Measurements from ENCODE around the gene LSR. TPM values are rescaled to one million over a fixed set of nuclear protein-coding genes. Genes with fewer than 3 reads are reported as not detected.
"Not testable (repeated sequence)": the region's sequence is repeated elsewhere in the genome, so short reads cannot be mapped to it uniquely, and the experiment has no call there.

LSR gene
- total RNA-seq, 8 experiments from 2014 or later, result 1.1 to 8.6 (median 2.6) TPM

DNA sequence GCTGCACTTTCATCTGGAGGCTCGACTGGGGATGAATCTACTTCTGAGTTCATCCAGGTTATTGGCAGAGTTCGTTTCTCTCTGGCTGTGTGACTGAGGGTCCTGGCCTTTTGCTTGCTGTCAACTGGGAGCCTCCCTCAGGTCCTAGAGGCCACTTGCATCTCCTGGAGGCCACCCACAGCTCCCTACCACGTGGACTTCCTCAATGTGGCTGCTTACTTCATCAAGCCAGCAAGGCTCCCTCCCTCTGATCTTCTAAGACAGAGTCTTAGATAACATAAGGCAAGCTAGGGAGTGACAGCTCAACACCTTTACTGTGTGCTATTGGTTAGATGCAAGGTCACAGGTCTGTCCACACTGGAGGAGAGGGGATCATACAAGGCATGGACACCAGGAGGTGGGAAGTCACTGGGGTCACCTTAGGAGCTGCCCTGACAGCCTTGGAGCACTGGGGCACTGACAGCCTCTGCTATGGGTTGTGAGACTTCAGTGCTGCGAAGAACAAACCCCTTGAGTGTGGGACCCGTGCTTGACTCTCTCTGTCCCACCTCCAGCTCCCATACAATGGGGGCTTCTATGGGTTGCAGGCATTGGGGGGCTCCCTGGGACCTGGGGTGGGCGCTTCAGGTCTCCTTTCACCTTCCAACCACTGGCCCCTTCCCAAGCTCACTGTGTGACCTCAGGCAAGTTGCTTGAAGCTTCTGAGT lies 25.6 kb upstream of the LSR start:
- in situ Hi-C loops (cut with MboI; ENCODE audit: low pct_unique_long_range_greater_than_20kb in 2 of 9, low sequenced_read_pairs in 9 of 9, unreplicated experiment in 9 of 9), result no loop called here
- Histone ChIP-seq H3K27ac (no peak overlapping the region), H3K4me1 (replicated peaks in 1 of 2) (peaks cover 0 to 4% of the 10 kb centered on the region in 2 donors), H3K4me3 (no peak overlapping the region)
- no peak for ATAC-seq (replicated peaks in 6 of 8)
- 40 to 88% (median 51%) methylated on average over 1 to 3 of the region's 6 CpGs; no CpG with 5 or more reads in 5 of the 10 experiments for WGBS, 10 experiments

DNA sequence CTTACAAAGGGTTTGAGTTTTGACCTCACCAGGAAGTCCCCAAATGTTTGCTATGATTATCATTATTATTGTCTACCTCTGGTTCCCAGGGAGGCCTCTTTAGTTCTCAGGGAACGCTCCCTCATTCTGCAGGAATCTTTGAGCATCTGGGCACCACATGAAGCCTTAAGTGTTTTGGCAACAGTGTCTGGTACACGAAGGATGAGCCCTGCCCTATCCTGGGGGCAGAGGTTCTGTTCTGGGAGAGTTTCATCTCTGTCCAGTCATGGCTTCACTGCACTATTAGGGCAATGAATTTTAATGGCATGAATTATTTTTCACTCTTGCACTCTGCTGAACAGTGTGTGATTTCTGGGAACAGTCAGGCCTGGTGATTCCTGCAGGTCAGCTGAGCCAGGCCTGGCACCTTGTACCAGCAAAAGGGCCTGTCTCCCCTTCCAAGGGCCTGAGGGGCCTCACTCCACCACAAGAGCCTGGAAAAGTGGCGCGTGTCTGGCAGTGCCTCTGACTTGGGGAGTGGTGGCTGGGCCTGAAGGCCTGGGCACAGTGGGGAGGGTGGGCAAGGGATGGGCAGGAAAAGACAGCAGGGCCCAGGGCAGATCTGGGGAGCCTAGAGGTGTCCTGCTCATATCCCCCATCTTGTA lies 24.8 kb upstream of the LSR start:
- ATAC-seq (replicated peaks in 6 of 8), result peak in 3 of 8 experiments; percentile 84 to 92 (median 89)
- no peak overlapping the region for H3K4me3 ChIP-seq
- no peak overlapping the region for H3K27ac ChIP-seq
- peaks cover 0 to 10% of the 10 kb centered on the region in 2 donors for H3K4me1 ChIP-seq (replicated peaks in 1 of 2)
- 0 to 81% (median 40%) methylated on average over 1 to 3 of the region's 4 CpGs; no CpG with 5 or more reads in 6 of the 10 experiments for WGBS, 10 experiments
- in situ Hi-C loops (cut with MboI; ENCODE audit: low pct_unique_long_range_greater_than_20kb in 2 of 9, low sequenced_read_pairs in 9 of 9, unreplicated experiment in 9 of 9), result no loop called here

DNA sequence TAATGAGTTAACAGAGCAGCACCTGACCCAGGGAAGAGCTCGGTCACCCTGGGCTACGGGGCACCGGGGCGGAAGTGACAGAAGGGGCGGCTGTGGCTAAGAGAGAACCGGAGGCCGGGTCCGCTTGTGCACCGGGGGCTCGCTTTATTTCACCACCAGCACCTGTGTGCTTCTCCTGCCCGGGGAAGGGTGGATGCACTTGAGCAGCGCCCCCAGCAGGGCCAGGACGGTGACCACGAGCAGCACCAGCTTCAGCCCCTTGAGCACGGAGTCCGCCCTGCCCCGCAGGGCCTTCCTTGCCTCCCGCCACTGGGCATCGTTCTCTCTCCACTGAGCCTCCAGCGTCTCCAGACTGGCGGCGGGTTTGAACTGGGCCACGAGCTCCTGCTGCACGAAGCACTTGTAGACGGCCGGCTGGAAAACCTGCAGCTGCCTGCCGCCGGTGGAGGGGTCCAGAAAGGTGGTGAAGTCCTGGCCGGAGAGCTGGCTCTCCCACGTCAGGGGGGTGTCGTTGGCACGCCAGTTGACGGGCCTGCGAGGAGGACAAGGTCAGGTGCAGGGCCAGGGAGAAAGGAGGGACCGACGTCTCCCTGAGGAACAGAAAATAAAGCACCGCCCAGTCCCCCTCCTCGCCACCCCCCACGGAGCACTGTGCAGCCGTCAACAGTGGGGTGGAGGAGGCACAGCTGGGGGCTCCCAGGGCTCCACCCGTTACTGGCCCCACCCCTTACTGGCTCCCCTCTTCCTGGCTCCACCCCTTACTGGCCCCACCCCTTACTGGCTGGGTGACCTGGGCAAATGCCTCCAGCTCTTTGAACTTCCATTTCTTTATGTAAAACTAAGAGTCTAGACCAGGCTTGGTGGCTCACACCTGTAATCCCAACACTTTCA lies 23.9 kb upstream of the LSR start:
- 50 to 87% (median 87%) methylated on average over 2 to 18 of the region's 41 CpGs; no CpG with 5 or more reads in 5 of the 10 experiments for WGBS, 10 experiments
- ATAC-seq (replicated peaks in 6 of 8), result peak in 5 of 8 experiments; percentile 15 to 58 (median 23)
- in situ Hi-C loops (cut with MboI; ENCODE audit: low pct_unique_long_range_greater_than_20kb in 2 of 9, low sequenced_read_pairs in 9 of 9, unreplicated experiment in 9 of 9), result no loop called here

DNA sequence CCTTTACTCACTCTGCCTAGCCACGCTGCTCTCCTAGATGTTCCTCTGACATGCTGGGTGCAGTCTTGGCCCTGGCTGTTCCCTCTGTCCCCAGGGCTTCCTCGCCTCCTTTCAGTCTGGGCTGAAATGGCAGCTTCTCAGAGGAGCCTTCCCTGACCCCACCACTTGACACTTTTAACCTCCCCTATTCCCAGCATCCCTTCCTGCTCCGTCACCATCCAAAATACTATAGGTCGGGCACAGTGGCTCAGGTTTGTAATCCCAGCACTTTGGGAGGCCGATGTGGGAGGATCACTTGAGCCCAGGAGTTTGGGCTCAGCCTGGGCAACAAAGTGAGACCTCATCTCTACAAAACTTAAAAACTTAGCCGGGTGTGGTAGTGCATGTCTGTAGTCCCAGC lies 22.9 kb upstream of the LSR start:
- Histone ChIP-seq H3K4me3 (no peak overlapping the region), H3K4me1 (replicated peaks in 1 of 2) (peaks cover 0 to 10% of the 10 kb centered on the region in 2 donors), H3K27ac (no peak overlapping the region)
- no peak for ATAC-seq (replicated peaks in 6 of 8)
- WGBS, 10 experiments, result 60 to 100% (median 87%) methylated on average over 1 to 6 of the region's 6 CpGs; no CpG with 5 or more reads in 3 of the 10 experiments
- in situ Hi-C loops (cut with MboI; ENCODE audit: low pct_unique_long_range_greater_than_20kb in 2 of 9, low sequenced_read_pairs in 9 of 9, unreplicated experiment in 9 of 9), result no loop called here

More for the DNA sequence above, 23.9 kb upstream of the LSR start:
- no peak overlapping the region for H3K27ac ChIP-seq
- peaks cover 0 to 10% of the 10 kb centered on the region in 2 donors for H3K4me1 ChIP-seq (replicated peaks in 1 of 2)
- H3K4me3 ChIP-seq, result no peak overlapping the region

DNA sequence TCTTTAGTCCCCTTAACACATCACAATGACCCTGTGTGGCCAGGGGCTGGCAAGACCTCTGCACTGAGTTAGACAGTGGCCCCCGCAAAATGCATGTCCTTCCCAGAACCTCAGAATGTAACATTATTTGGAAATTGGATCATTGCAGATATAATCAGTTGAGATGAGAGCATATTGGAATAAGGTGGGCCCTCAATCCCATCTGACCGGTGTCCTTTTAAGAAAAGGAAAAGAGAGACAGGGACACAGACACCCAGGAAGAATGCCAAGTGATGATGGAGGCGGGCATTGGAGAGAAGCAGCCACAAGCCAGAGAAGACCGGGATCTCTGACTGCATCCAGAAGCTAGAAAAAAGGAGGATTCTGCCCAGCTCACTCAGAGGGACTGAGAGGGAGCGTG lies 22.1 kb upstream of the LSR start:
- Histone ChIP-seq H3K4me3 (no peak overlapping the region), H3K4me1 (replicated peaks in 1 of 2) (peaks cover 0 to 10% of the 10 kb centered on the region in 2 donors), H3K27ac (no peak overlapping the region)
- 40 to 100% (median 94%) methylated on average over 1 to 5 of the region's 5 CpGs; no CpG with 5 or more reads in 5 of the 10 experiments for WGBS, 10 experiments
- in situ Hi-C loops (cut with MboI; ENCODE audit: low pct_unique_long_range_greater_than_20kb in 2 of 9, low sequenced_read_pairs in 9 of 9, unreplicated experiment in 9 of 9), result no loop called here
- peak in 1 of 8 experiments; percentile 31 for ATAC-seq (replicated peaks in 6 of 8)

DNA sequence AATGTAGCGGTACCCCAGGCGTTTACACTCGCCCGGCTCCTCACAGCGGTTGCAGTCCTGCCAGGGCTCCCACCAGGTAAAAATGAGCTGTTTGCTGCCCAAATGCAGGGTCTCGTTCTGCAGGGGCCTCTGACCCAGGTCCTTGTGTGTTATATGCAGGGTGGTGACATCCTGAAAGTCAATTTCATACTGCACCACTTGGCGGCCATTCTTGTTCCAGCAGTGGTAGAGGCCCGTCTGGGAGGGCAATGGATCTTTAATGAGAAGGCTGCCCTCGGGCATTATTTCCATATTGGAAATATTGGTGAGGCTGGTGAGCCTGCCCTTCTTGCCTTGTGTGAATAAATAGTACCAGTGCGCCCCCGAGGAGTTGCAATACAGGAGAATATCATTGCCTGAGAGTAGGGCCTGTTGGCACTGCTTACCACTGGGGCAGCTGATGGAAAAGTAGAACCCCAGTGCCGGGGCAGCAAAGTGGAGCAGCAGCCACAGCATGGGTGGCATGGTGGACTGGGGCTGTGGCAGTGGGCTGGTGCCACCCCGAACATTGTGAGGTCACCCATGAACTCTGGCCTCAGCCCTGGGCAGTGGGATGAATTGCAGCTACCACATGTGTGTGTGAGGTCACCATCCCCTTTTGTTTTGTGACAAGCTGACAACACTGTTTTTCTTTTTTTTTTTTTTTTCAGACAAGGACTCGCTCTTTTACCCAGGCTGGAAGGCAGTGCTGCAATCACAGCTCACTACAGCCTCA lies 20.4 kb upstream of the LSR start, which contains the start of gene FAM187B:
Gene FAM187B, minus strand, starts transcription at position 563 of the 754 bp plus-strand sequence. Its CDS starts 59 bp downstream, at position 504.
- peak in 5 of 8 experiments; percentile 83 to 96 (median 91) for ATAC-seq (replicated peaks in 6 of 8)
- Histone ChIP-seq H3K4me3 (no peak within 1 kb of the TSS), H3K27ac (no peak within 1 kb of the TSS), H3K4me1 (replicated peaks in 1 of 2) (peaks cover 0 to 10% of the 10 kb centered on the region in 2 donors)
- in situ Hi-C loops (cut with MboI; ENCODE audit: low pct_unique_long_range_greater_than_20kb in 2 of 9, low sequenced_read_pairs in 9 of 9, unreplicated experiment in 9 of 9), result no loop called here
- WGBS, 10 experiments, result 30 to 100% (median 70%) methylated on average over 1 to 11 of the region's 14 CpGs; no CpG with 5 or more reads in 2 of the 10 experiments

DNA sequence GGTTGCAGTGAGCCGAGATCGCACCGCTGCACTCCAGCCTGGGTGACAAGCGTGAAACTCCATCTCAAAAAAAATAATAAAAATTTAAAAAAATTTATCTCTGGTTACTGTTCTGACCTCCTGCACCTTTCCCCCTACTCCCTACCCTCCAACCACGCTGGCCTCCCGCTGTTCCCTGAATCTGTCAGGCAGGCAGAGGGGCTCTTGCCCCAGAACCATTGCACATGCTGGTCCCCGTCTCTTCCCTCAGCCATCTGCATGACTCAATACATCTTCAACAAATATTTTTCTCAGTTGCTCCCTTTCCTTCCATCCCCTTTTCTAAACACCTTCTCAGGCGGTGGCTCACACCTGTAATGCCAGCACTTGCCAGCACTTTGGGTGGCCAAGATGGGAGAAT lies 19.2 kb upstream of the LSR start:
- in situ Hi-C loops (cut with MboI; ENCODE audit: low pct_unique_long_range_greater_than_20kb in 2 of 9, low sequenced_read_pairs in 9 of 9, unreplicated experiment in 9 of 9), result no loop called here
- no peak overlapping the region for H3K4me3 ChIP-seq
- WGBS, 10 experiments, result 80 to 100% (median 98%) methylated on average over 1 to 5 of the region's 8 CpGs; no CpG with 5 or more reads in 3 of the 10 experiments
- ATAC-seq (replicated peaks in 6 of 8), result no peak
- H3K27ac ChIP-seq, result no peak overlapping the region
- peaks cover 0 to 10% of the 10 kb centered on the region in 2 donors for H3K4me1 ChIP-seq (replicated peaks in 1 of 2)

DNA sequence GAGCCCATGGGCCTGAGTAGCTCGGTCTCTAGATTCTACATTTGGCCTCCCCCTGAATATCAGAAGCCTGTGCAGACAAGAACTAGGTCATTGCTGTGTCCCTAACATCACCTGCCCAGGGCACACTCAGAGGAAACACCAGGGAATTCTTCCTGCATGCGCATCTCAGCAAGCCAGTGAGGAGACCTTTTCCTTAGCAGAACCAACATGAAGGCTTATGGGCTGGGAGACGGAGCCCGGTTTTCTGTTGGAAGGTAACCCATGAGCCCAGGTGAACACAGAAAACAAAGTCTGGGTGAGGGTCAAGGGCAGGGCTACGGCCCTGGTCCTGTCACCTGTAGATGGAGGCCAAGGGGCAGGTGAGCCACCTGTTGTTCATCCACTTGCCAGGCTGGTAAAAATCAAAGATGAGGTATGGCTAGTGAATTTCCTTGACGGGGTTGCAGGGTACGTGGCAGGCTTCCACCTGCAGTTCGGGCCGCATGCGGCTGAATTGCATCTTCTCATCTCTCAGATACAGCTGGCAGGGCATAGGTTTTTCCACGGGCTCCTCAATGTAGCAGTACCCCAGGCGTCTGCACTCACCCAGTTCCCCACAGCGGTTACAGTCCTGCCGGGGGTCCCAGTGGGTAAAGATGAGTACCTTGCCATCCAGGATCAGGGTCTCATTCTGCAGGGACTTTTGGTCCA lies 16.7 kb upstream of the LSR start:
- ATAC-seq (replicated peaks in 6 of 8), result no peak
- H3K27ac ChIP-seq, result no peak overlapping the region
- in situ Hi-C loops (cut with MboI; ENCODE audit: low pct_unique_long_range_greater_than_20kb in 2 of 9, low sequenced_read_pairs in 9 of 9, unreplicated experiment in 9 of 9), result no loop called here
- WGBS, 10 experiments, result 20 to 100% (median 73%) methylated on average over 1 to 13 of the region's 14 CpGs; no CpG with 5 or more reads in 2 of the 10 experiments
- no peak overlapping the region for H3K4me3 ChIP-seq
- H3K4me1 ChIP-seq (replicated peaks in 1 of 2), result peaks cover 0 to 6% of the 10 kb centered on the region in 2 donors

DNA sequence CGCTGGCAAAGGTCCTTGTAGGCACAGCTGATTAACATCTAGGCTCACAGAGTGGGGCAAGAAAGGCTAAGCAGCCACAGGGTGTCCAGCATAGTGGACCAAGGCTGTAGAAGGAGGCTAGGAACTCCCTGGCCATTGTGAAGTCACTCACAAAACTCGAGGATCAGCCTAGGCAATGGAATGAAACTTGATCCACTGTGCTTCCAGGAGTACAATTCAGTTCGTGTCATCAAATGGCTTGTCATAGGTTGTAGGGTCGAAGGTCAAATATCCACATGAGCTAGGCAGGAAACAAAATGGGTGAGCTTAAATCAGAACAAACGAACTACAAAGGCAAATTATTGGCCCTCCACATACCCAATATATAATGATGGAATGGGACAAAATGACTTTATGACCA lies 15.9 kb upstream of the LSR start:
- Histone ChIP-seq H3K4me3 (no peak overlapping the region), H3K4me1 (replicated peaks in 1 of 2) (peaks cover 0 to 6% of the 10 kb centered on the region in 2 donors), H3K27ac (no peak overlapping the region)
- no peak for ATAC-seq (replicated peaks in 6 of 8)
- in situ Hi-C loops (cut with MboI; ENCODE audit: low pct_unique_long_range_greater_than_20kb in 2 of 9, low sequenced_read_pairs in 9 of 9, unreplicated experiment in 9 of 9), result no loop called here
- WGBS, 10 experiments, result 0 to 100% (median 24%) methylated on average over 1 to 4 of the region's 5 CpGs; no CpG with 5 or more reads in 4 of the 10 experiments

DNA sequence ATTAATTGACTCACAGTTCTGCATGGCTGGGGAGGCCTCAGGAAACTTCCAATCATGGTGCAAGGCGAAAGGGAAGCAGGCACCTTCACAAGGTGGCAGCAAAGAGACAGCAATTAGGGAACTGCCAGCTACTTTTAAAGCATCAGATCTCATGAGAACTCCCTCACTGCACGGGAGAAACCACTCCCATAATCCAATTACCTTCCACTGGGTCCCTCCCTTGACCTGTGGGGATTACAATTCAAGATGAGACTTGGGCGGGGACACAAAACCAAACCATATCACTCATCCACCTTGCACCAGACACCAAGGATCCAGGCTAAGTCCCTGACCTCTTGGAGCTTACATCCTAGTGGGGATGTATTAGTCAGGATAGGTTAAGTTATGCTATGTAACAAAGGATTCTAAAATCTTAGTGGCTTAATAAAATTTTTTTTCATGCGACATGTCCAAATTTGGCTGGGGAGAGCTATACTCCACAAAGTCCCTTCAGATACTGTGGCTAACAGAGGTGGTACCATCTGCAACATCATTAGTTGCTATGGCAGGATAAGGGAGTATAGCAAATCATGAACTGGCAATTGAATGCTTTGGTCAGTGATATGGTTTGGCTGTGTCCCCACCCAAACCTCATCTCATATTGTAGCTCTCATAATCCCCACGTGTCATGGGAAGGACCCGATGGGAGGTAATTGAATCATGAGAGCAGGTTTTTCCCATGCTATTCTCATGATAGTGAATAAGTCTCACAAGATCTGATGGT lies 12.0 kb upstream of the LSR start:
- 10 to 92% (median 73%) methylated on average over 2 to 4 of the region's 6 CpGs; no CpG with 5 or more reads in 2 of the 10 experiments for WGBS, 10 experiments
- H3K27ac ChIP-seq, result no peak overlapping the region
- no peak overlapping the region for H3K4me3 ChIP-seq
- peak in 1 of 8 experiments; percentile 36 for ATAC-seq (replicated peaks in 6 of 8)
- in situ Hi-C loops (cut with MboI; ENCODE audit: low pct_unique_long_range_greater_than_20kb in 2 of 9, low sequenced_read_pairs in 9 of 9, unreplicated experiment in 9 of 9), result no loop called here
- H3K4me1 ChIP-seq (replicated peaks in 1 of 2), result no peaks in the 10 kb centered on the region

DNA sequence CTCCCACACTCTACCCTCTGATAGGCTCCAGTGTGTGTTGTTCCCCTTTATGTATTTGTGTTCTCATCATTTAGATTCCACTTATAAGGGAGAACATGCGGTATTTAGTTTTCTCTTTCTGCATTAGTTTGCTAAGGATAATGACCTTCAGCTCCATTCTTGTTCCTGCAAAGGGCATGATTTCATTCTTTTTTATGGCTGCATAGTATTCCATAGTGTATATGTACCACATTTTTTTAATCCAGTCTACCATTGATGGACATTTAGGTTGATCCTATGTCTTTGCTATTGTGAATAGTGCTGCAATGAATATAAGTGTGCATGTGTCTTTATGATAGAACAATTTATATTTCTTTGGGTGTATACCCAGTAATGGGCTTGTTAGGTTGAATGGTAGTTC lies 9.2 kb upstream of the LSR start:
- H3K27ac ChIP-seq; in situ Hi-C loops (cut with MboI; ENCODE audit: low pct_unique_long_range_greater_than_20kb in 2 of 9, low sequenced_read_pairs in 9 of 9, unreplicated experiment in 9 of 9): not testable (repeated sequence)

More for the DNA sequence above, 9.2 kb upstream of the LSR start:
- ATAC-seq (replicated peaks in 6 of 8); H3K4me1 ChIP-seq (replicated peaks in 1 of 2); H3K4me3 ChIP-seq: not testable (repeated sequence)
- WGBS, 10 experiments, result 0 to 86% (median 67%) methylated on average over 1 of the region's 1 CpG; no CpG with 5 or more reads in 2 of the 10 experiments
